HG02938 (cell line): ENCODE results near the gene TSPAN14.
"Not testable (repeated sequence)": the region's sequence is repeated elsewhere in the genome, so short reads cannot be mapped to it uniquely, and the experiment has no call there.

Experiments used
- ATAC-seq: cut with Tn5 transposase; IDR thresholded peaks from one replicate; pipeline ENCODE4 v1.9.1; 2021; ENCODE audit warnings: mild to moderate bottlenecking, moderate library complexity; ENCODE audit not compliant: unreplicated experiment

Gene TSPAN14

DNA sequence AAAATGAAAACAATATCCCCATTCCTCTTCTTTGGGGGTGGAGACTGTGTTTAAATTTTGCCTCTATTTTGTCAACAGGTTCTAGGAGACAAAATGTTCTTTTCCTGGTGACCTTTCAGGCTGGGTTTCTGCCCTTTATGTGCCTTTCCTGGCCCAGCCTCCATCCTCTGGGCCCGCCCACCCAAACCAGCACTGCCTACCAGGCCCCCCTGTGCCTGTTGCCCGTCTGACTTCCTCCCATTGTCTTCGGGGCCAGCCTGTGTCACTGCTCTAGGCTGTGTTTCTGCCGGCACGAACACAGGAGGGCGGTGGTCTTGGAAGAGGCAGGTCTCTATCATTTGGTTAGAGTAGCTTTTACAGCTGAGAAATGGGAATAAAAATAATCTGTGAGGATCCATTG is 13.9 kb downstream of the TSPAN14 start:
- no peak for ATAC-seq

GRCh38 chr10:80468806-80469421 is 14.8 kb downstream of the TSPAN14 start:
- ATAC-seq, result no peak

GRCh38 chr10:80470266-80470665 is 16.2 kb downstream of the TSPAN14 start:
- ATAC-seq, result no peak

DNA sequence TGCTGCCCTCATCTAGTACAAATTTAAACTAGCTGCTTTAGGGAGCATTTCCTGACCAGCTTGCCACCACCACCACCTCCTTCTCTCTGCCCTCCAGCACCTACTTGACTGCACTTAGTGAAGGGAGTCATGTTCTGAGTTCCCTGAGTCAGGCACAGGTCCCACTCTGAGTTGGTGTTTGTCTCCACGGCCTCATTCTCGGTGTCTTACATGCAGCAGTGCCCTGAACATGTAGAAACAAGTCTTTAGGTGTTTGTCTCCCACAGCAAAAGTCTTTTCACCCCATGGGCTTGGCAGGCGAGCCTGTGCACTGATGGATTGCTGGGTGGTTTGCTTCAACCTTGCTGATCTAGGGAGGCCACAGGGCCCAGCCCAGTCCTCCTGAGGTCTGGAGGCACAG is 16.9 kb downstream of the TSPAN14 start:
- ATAC-seq, result no peak

- peak; percentile 60 for ATAC-seq
Observed at GRCh38 chr10:80471715-80472233, 17.7 kb downstream of the TSPAN14 start.

GRCh38 chr10:80472234-80473095 is 18.4 kb downstream of the TSPAN14 start:
- peak; percentile 96 for ATAC-seq

- no peak for ATAC-seq
Observed at GRCh38 chr10:80473096-80473657, 19.1 kb downstream of the TSPAN14 start.

DNA sequence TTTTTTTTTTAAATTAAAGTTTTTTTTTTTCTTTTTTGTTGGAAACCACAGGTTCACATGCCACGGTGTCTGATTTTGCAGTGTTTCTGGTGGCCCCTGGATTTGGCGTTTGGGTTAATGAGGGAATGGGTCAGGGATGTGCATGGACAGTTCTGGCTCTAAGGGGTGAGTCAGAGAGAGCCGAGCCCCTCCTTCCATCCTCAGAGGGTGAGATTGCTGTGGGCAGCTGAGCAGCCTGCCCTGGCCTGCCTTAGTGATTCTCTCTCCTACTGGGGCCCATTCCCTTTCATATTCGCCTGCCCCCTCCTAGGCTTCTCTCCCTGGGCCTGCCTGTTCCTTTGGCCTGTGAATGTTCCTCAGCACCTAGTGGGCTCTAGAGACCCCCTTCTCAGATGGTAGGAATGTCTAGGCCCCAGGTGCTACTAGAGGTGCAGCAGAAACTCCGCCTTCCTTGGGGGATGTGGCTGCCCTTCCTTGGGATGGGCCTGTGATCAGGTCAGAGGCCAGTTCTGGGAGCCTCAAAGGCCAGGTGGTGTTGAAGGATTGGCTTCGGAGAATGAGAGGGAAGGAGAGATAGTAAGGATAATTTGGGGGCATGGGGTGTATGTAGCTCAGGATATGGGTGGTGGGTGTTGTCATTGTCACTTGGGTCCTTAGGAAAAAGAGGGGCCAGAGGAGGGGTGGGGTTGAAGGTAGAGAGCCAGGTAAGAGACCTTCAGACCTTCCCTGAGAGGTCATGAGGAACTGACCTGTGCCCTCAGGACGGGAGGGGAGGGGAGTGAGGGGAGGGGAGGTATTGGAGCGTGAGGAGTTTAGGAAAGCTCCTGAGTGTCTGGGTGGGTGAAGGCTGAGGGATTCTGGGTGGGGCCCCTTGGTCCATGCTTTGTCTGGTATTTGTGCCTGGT is 19.8 kb downstream of the TSPAN14 start:
- ATAC-seq, result no peak

- ATAC-seq, result no peak
Observed at GRCh38 chr10:80474597-80474910, 20.4 kb downstream of the TSPAN14 start.

DNA sequence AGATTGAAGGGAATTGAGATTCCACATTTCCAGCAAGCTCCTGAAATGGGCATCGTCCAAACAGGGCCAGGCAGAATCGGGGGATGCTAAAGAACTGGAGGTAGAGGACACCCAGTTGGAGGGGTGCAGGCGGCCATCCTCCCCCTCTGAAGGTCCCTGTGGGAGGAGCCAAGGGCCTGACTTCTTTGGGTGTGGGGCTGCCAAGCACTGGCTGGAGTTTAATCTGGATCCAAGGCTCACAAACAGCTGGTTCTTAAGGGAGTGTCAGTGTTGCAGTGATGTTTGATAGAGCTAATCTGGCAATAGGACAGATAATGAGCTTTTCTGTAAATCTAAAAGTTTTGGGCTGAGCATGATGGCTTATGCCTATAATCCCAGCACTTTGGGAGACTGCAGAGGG is 20.8 kb downstream of the TSPAN14 start:
- no peak for ATAC-seq

DNA sequence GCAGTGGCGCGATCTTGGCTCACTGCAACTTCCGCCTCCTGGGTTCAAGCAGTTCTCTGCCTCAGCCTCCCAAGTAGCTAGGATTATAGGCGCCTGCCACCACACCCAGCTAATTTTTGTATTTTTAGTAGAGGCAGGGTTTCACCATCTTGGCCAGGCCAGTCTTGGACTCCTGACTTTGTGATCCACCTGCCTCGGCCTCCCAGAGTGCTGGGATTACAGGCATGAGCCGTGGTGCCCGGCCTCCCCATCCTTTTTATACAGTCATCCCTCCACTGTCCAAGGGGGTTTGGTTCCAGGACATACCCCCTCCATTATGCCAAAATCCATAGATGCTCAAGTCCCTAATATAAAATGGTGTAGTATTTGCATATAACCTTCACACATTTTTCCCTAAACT is 21.5 kb downstream of the TSPAN14 start:
- ATAC-seq, result not testable (repeated sequence)

DNA sequence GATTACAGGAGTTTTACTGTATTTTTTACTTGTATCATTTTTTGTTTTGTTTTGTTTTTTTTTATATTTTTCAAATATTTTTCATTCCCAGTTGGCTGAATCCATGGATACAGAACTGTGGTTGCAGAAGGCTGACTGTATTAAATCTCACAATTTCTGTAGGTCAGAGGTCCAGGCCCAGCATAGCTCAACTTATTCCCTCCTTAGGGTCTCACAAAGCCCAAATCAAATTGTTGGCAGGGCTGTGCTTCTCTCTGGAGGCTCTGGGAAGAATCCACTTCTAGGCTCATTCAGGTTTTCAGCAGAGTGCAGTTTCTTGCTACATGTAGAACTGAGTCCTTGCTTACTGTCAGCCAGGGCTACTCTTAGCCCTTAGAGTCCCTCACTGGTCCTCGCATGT is 22.6 kb downstream of the TSPAN14 start:
- ATAC-seq, result no peak

GRCh38 chr10:80477813-80478212 is 23.7 kb downstream of the TSPAN14 start:
- ATAC-seq, result no peak

- not testable (repeated sequence) for ATAC-seq
Observed at GRCh38 chr10:80480373-80480772, 26.3 kb downstream of the TSPAN14 start.

DNA sequence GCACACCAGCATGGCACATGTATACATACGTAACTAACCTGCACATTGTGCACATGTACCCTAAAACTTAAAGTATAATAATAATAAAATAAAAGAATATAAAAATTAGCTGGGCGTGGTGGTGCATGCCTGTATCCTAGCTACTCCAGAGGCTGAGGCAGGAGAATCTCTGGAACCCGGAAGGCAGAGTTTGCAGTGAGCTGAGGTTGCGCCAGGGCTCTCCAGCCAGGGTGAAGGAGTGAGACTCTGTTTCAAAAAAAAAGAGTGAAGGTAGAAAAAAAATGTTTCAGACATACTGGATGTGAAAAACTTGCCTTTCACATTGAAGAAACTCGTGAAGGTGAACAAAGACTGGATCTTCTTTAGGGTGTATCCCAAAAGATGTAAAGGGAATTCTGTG is 26.7 kb downstream of the TSPAN14 start:
- no peak for ATAC-seq

DNA sequence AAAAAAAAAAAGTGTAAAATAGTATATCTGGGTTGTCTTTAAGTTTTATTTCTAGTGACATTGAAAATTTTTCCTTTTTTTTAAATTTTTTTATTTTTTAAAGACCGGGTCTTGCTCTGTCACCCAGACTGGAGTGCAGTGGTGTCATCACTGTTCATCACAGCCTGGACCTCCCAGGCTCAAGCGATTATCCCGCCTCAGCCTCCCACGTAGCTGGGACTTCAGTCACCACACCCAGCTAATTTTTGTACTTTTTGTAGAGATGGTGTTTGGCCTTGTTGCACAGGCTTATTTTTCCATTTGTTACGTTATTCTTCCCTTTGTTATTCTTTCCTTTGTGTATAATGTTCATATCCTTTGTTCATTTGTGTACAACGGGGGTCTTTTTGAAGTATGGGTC is 30.1 kb downstream of the TSPAN14 start:
- ATAC-seq, result no peak

DNA sequence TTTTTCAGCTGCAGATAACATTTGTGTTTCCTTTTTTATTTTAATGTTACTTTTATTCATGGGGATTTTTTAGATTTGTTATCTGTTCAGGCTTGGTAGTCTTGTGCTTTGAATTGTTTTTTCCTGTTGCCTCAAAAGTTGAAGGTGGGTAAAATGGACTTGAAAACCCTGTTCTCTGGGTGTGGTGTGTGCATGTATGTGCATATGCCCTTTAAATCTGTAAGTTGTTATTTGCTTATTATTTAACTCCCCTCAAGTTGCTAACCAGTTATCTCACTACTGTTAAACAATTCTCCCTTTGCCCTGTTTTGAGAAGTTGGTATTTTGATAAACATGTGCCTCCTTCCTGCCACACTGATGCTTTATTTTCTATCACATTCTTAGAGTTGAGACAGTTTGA is 30.6 kb downstream of the TSPAN14 start:
- no peak for ATAC-seq

- ATAC-seq, result no peak
Observed at GRCh38 chr10:80485076-80485945, 31.2 kb downstream of the TSPAN14 start.

GRCh38 chr10:80485946-80486764 is 32.0 kb downstream of the TSPAN14 start:
- ATAC-seq, result no peak
